OCI-LY7 (cell line): ENCODE measurements around the gene CD81. TPM values are rescaled to one million over a fixed set of nuclear protein-coding genes. Genes with fewer than 3 reads are reported as not detected.

Experiments
- BruUV-seq: library from RNA; stranded (reverse); fragments of 400-500 nt; replicated peaks from 2 replicates; lab custom pipeline; 2021; lab: Mats Ljungman, UMichigan
- CTCF ChIA-PET: fragments of 300-600 bp; sonication (Branson Sonifier 250); formaldehyde crosslinking; loops from one replicate; lab custom pipeline; 2022; ENCODE audit warnings: antibody characterized with exemption; ENCODE audit not compliant: unreplicated experiment; lab: Charles Lee
- POLR2A ChIA-PET: fragments of 300-600 bp; sonication (Branson Sonifier 250); formaldehyde crosslinking; loops from one replicate; lab custom pipeline; 2022; ENCODE audit warnings: antibody characterized with exemption; lab: Charles Lee
- DNase-seq: peaks from one replicate; pipeline ENCODE4 v3.0.0-alpha.2; 2015; ENCODE audit warnings: low spot score
- H2AFZ ChIP-seq: fragments of 200-600 bp; sonication (generic), shearing (Covaris generic); 2 replicates; pipeline ENCODE4 v1.6.1; 2014; ENCODE audit warnings: mild to moderate bottlenecking, antibody characterized with exemption, low read length, moderate library complexity
- H3K27ac ChIP-seq: fragments of 200-600 bp; sonication (generic); 2 replicates; pipeline ENCODE4 v1.5.1; 2014; ENCODE audit warnings: mixed run types, low read depth, mild to moderate bottlenecking, moderate library complexity, low read length, inconsistent platforms; ENCODE audit not compliant: poor library complexity, severe bottlenecking
- H3K36me3 ChIP-seq: fragments of 200-600 bp; sonication (generic); 2 replicates; pipeline ENCODE4 v1.6.1; 2014; ENCODE audit warnings: mild to moderate bottlenecking, antibody characterized with exemption, low read length, moderate library complexity, mixed read lengths; ENCODE audit not compliant: insufficient read depth
- H3K4me1 ChIP-seq: fragments of 200-600 bp; sonication (generic); 2 replicates; pipeline ENCODE4 v1.5.1; 2014; ENCODE audit warnings: mild to moderate bottlenecking, low read length; ENCODE audit not compliant: insufficient read depth, poor library complexity, severe bottlenecking
- H3K4me2 ChIP-seq: fragments of 200-600 bp; sonication (generic); 2 replicates; pipeline ENCODE4 v1.6.1; 2014; ENCODE audit warnings: mild to moderate bottlenecking, low read length
- H3K4me3 ChIP-seq: fragments of 200-600 bp; sonication (generic); 2 replicates; pipeline ENCODE4 v1.5.1; 2014; ENCODE audit warnings: mild to moderate bottlenecking, low read depth, low read length; ENCODE audit not compliant: poor library complexity, severe bottlenecking
- H3K79me2 ChIP-seq: fragments of 200-600 bp; sonication (generic); 2 replicates; pipeline ENCODE4 v1.6.1; 2016; ENCODE audit warnings: low read depth, mild to moderate bottlenecking, low read length, moderate library complexity, mixed read lengths; ENCODE audit not compliant: insufficient read depth
- H3K9me2 ChIP-seq: fragments of 200-600 bp; sonication (generic); 2 replicates; pipeline ENCODE4 v1.6.1; 2016; ENCODE audit warnings: mild to moderate bottlenecking, low read length, mixed read lengths; ENCODE audit not compliant: insufficient read depth
- H3K9me3 ChIP-seq: fragments of 200-600 bp; sonication (generic); 2 replicates; pipeline ENCODE4 v1.6.1; 2014; ENCODE audit warnings: mild to moderate bottlenecking, mixed run types, low read length, mixed read lengths
- H4K20me1 ChIP-seq: fragments of 200-600 bp; sonication (generic); 2 replicates; pipeline ENCODE4 v1.6.1; 2014; ENCODE audit warnings: mild to moderate bottlenecking, antibody characterized with exemption, low read length, moderate library complexity, mixed read lengths; ENCODE audit not compliant: insufficient read depth
- EZH2phosphoT487 ChIP-seq: fragments of 200-600 bp; sonication (generic); IDR thresholded peaks from 2 replicates; pipeline ENCODE4 v1.6.1; 2018; ENCODE audit warnings: low read depth, borderline replicate concordance, mild to moderate bottlenecking, mixed run types, antibody characterized with exemption, low read length, moderate library complexity, mixed read lengths
- intact Hi-C: fragments of 100-400 bp; cut with micrococcal nuclease; formaldehyde crosslinking; loops from one replicate; pipeline ENCODE4 v1.10.0; 2022; ENCODE audit not compliant: unreplicated experiment
- total RNA-seq, 2 experiments: library from RNA; depleted of rRNA in 1 of 2; stranded (reverse); fragments of >200 nt in 1 of 2; shearing (Covaris generic) in 1 of 2; gene quantifications; 2 replicates each; pipeline ENCODE4 v1.2.3, GENCODE V29; 2014 to 2022
- TF ChIP-seq, protein P1 (sequence below): fragments of 200-600 bp; sonication (generic); conservative IDR thresholded peaks from 2 replicates; pipeline ENCODE4 v1.5.1; 2014; ENCODE audit warnings: mild to moderate bottlenecking, antibody characterized with exemption, low read length, moderate library complexity, mixed read lengths

CD81 gene
- total RNA-seq, 2 experiments from 2014 or later = 290 to 343 TPM

DNA sequence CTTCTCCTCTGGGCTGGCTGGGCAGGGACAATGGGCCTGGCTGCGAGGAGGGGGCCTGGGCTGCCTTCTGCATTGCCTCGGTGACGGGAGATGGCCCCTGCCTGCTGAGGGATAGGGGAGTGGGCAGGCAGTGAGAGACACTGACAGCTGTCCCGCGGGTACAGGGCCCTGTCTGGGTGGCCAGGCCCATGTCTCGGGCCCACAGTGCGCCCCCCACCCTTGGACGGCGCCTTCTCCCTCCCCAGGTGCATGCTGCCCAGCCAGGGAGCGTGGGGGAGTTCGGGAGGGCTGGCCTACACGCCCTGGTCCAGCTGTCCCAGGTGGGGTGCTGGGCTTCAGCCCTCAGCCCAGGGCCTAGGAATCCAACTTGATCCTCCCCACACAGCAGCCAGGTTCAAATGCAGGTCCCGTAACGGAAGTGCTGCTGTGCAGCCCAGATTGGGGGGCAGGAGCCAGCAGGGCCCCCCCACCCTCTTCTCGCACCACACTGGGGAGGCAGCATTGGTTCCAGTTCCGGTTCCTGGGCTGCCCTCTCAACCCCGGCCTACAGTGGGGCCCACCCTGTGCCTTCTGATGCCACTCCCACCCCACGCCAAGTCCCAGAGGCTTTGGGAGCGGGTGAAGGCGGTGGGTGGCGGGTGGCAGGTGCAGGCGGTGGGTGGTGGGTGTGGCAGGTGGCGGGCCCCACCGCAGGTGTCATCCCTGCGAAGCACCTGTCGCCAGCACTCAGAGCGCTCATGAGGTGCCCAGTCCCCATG lies 16.2 kb downstream of the CD81 start:
- Histone ChIP-seq H3K9me3 (no peaks in the 10 kb centered on the region), H3K79me2 (peaks cover 51% of the 10 kb centered on the region), H4K20me1 (peaks cover 18% of the 10 kb centered on the region), H3K9me2 (no peaks in the 10 kb centered on the region), H3K4me1 (peaks cover 68% of the 10 kb centered on the region), H3K36me3 (peaks cover 82% of the 10 kb centered on the region), H3K4me3 (peak overlapping the region; percentile 55), H2AFZ (no peak overlapping the region), H3K4me2 (peak overlapping the region; percentile 97), H3K27ac (peak overlapping the region; percentile 99)
- ChIA-PET CTCF (no interaction called here), POLR2A (no interaction called here)
- no TSS peak for BruUV-seq
- no peak for TF ChIP-seq EZH2phosphoT487
- TF ChIP-seq, protein P1, sequence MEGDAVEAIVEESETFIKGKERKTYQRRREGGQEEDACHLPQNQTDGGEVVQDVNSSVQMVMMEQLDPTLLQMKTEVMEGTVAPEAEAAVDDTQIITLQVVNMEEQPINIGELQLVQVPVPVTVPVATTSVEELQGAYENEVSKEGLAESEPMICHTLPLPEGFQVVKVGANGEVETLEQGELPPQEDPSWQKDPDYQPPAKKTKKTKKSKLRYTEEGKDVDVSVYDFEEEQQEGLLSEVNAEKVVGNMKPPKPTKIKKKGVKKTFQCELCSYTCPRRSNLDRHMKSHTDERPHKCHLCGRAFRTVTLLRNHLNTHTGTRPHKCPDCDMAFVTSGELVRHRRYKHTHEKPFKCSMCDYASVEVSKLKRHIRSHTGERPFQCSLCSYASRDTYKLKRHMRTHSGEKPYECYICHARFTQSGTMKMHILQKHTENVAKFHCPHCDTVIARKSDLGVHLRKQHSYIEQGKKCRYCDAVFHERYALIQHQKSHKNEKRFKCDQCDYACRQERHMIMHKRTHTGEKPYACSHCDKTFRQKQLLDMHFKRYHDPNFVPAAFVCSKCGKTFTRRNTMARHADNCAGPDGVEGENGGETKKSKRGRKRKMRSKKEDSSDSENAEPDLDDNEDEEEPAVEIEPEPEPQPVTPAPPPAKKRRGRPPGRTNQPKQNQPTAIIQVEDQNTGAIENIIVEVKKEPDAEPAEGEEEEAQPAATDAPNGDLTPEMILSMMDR = no peak
- DNase-seq = peak; percentile 82
- intact Hi-C loops = loop anchor here (1.0 kb wide), 1 partner anchor 8 kb away; no protein-coding TSS in a partner anchor

DNA sequence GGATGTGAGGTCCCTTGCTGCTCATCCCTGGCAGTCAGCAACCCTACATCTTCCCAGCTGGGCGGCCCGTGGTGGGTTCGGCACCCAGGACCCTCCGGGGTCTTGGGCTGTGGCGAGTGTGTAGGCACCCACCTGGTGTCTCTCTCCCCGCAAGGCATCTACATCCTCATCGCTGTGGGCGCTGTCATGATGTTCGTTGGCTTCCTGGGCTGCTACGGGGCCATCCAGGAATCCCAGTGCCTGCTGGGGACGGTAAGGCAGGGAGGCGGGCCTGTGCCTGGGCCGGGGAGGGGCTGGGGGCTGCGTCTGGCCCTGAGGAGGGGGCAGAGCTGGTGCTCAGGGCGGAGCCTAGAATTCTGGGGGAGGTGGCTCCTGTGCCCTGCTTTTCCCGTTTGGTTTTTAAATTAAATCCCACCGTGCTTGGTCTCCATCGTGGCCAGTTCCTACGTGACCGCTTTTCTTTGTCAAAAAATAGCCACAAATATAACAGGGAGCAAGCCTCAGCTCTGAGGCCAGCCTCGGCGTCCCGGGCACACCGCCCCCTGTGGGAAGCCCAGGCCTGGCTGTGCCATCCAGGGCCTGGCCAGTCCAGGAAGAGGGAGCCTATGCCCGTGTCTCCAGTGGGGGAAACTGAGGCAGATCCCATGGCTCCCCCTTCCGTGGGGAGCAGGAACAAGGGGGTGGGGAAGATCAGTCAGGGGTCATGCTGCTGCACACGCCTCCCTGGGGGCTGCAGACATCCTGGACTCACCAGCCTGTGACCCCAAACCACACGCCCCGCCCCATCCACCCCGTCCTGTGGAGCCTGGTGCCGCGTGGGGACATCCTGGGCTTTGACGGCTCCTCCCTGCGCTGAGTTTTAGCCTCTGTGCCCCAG lies 17.1 kb downstream of the CD81 start:
- peaks cover 42% of the 10 kb centered on the region for H3K79me2 ChIP-seq
- no peaks in the 10 kb centered on the region for H3K9me2 ChIP-seq
- H3K27ac ChIP-seq = peak overlapping the region; percentile 99
- DNase-seq = peak; percentile 78
- H2AFZ ChIP-seq = no peak overlapping the region
- intact Hi-C loops = loop anchor here (1.0 kb wide), 1 partner anchor 9 kb away; no protein-coding TSS in a partner anchor
- CTCF ChIA-PET = no interaction called here
- POLR2A ChIA-PET = interaction anchor here (0.7 kb wide), 1 partner anchor 147 kb away, joined by 4 read pairs; no protein-coding TSS in a partner anchor
- no peak for TF ChIP-seq EZH2phosphoT487
- TF ChIP-seq, protein P1 = peak; percentile 62
- peaks cover 18% of the 10 kb centered on the region for H4K20me1 ChIP-seq
- peak overlapping the region; percentile 55 for H3K4me3 ChIP-seq
- H3K4me2 ChIP-seq = peak overlapping the region; percentile 97
- H3K4me1 ChIP-seq = peaks cover 68% of the 10 kb centered on the region
- H3K9me3 ChIP-seq = no peaks in the 10 kb centered on the region
- H3K36me3 ChIP-seq = peaks cover 86% of the 10 kb centered on the region
- no TSS peak for BruUV-seq
